ENCODE results near the gene KDM1A. TPM values are rescaled to one million over a fixed set of nuclear protein-coding genes. Genes with fewer than 3 reads are reported as not detected.
A peak's percentile ranks its signal among the peaks of the same experiment; 100 is the strongest.

KDM1A gene
- total RNA-seq, 1 experiment from 2014 or later, result 162 TPM

- intact Hi-C loops (cut with micrococcal nuclease), result no loop called here
- POLR2A ChIA-PET, result interaction anchor here (1.4 kb wide), 1 partner anchor 11 kb away, joined by 4 read pairs; no protein-coding TSS in a partner anchor
- Histone ChIP-seq H3K4me1 (ENCODE audit: control insufficient read depth in 1 of 2, insufficient read depth in 2 of 2, low read length in 2 of 2) (peaks cover 3 to 21% of the 10 kb centered on the region in 2 experiments; a peak in 3 of 4 replicates), H2AFZ (ENCODE audit: low read depth, low read length, poor library complexity, severe bottlenecking) (no peak overlapping the region), H3K27ac (ENCODE audit: low read depth, low read length) (no peak overlapping the region), H3K9ac (ENCODE audit: low read length) (no peak overlapping the region), H3K9me2 (ENCODE audit: insufficient read depth) (no peaks in the 10 kb centered on the region), H3K36me3 (ENCODE audit: control insufficient read depth in 1 of 2, insufficient read depth in 2 of 2, low read length in 2 of 2) (no peaks in the 10 kb centered on the region), H3K4me2 (ENCODE audit: low read length) (peak overlapping the region; percentile 25; the same call in 1 of the 2 replicates), H3K79me2 (ENCODE audit: insufficient read depth, low read length) (peaks cover 100% of the 10 kb centered on the region), H3K9me3 (ENCODE audit: control insufficient read depth in 1 of 2, insufficient read depth in 1 of 2, low read depth in 1 of 2, low read length in 2 of 2) (no peaks in the 10 kb centered on the region), H3K27me3 (ENCODE audit: insufficient read depth, low read length) (no peaks in the 10 kb centered on the region), H4K20me1 (ENCODE audit: insufficient read depth) (peaks cover 41% of the 10 kb centered on the region; the same call in 1 of the 2 replicates), H3K4me3 (replicated peaks in 1 of 2; ENCODE audit: low read depth in 1 of 2, low read length in 2 of 2) (no peak overlapping the region)
- RAD21 ChIA-PET (ENCODE audit: low non-redundant PET in 1 of 2, low total read pairs in 2 of 2, uncharacterized antibody in 2 of 2, unreplicated experiment in 2 of 2), result no interaction called here
- TF ChIP-seq CEBPB (IDR thresholded peaks at IDR 0.05; ENCODE audit: low read depth) (no peak), ZBTB33 (IDR thresholded peaks at IDR 0.05; ENCODE audit: extremely low read depth, insufficient replicate concordance, low read length) (no peak), EZH2phosphoT487 (IDR thresholded peaks at IDR 0.05; ENCODE audit: borderline replicate concordance) (no peak), POLR2A (IDR thresholded peaks at IDR 0.05; ENCODE audit: borderline replicate concordance, extremely low read depth, insufficient read depth, insufficient read length) (no peak), TCF7L2 (IDR thresholded peaks at IDR 0.05; ENCODE audit: borderline replicate concordance, extremely low read depth, insufficient read depth, insufficient read length) (no peak), YY1 (IDR thresholded peaks at IDR 0.05; ENCODE audit: extremely low read depth, insufficient replicate concordance, low read depth, low read length) (no peak), MAX (IDR thresholded peaks at IDR 0.05) (no peak), ATF3 (IDR thresholded peaks at IDR 0.05) (no peak), CTCF (IDR thresholded peaks at IDR 0.05 in 2 of 3, conservative IDR thresholded peaks at IDR 0.05 in 1 of 3; ENCODE audit: borderline replicate concordance in 1 of 3, insufficient read depth in 1 of 3, low read depth in 2 of 3, low read length in 2 of 3) (no peak), ZFX (IDR thresholded peaks at IDR 0.05) (no peak), SRF (IDR thresholded peaks at IDR 0.05; ENCODE audit: low read depth) (no peak), SIN3A (IDR thresholded peaks at IDR 0.05; ENCODE audit: low read depth) (no peak), EGR1 (IDR thresholded peaks at IDR 0.05; ENCODE audit: low read depth) (no peak), ZNF274 (IDR thresholded peaks at IDR 0.05; ENCODE audit: low read depth, low read length) (no peak), SP1 (IDR thresholded peaks at IDR 0.05; ENCODE audit: low read depth) (no peak)
- BruUV-seq (replicated peaks), result no TSS peak
- DNase-seq (ENCODE audit: low read depth, low spot score), result no peak
- ATAC-seq, result no peak; the same call in 1 of the 2 replicates
- CTCF ChIA-PET, result no interaction called here
Measured at GRCh38 chr1:23026568-23026967, 7.3 kb downstream of the KDM1A start.
